Heart right ventricle (tissue), 16 donors: Measurements from ENCODE around the gene MFSD6. TPM values are rescaled to one million over a fixed set of nuclear protein-coding genes. Genes with fewer than 3 reads are reported as not detected.

Source experiments
- ATAC-seq, 8 donors: fragments of 200-7000 bp; cut with Tn5 transposase; one replicate each; pipeline ENCODE4 v1.9.1; 2020; ENCODE audit warnings: mild to moderate bottlenecking in 8 of 8, moderate library complexity in 8 of 8, moderate number of reproducible peaks in 1 of 8
- DNase-seq, 2 donors: peaks; one replicate each; pipeline ENCODE4 v3.0.0-alpha.2; 2020
- H3K27ac ChIP-seq, 10 donors: fragments of 200-600 bp; sonication (generic) in 2 of 10; one replicate each; pipeline versions ENCODE4 v1.5.0 to v1.8.0; 2020 to 2022; ENCODE audit warnings: mild to moderate bottlenecking in 3 of 10
- H3K27me3 ChIP-seq, 7 donors: fragments of 200-600 bp; one replicate each; pipeline ENCODE4 v1.8.0; 2021 to 2022; ENCODE audit warnings: mild to moderate bottlenecking in 2 of 7
- H3K36me3 ChIP-seq, 9 donors: fragments of 200-600 bp; sonication (generic) in 1 of 9; one replicate each; pipeline versions ENCODE4 v1.5.0 to v1.8.0; 2020 to 2022; ENCODE audit warnings: mild to moderate bottlenecking in 2 of 9
- H3K4me1 ChIP-seq, 9 donors: fragments of 200-600 bp; sonication (generic) in 1 of 9; one replicate each; pipeline versions ENCODE4 v1.5.0 to v1.8.0; 2020 to 2022; ENCODE audit warnings: mild to moderate bottlenecking in 4 of 9
- H3K4me3 ChIP-seq, 10 donors: fragments of 200-600 bp; sonication (generic) in 2 of 10; one replicate each; pipeline versions ENCODE4 v1.5.0 to v1.8.0; 2020 to 2022; ENCODE audit warnings: mild to moderate bottlenecking in 7 of 10, moderate library complexity in 2 of 10
- H3K9me3 ChIP-seq, 11 donors: fragments of 200-600 bp in 10 of 11; sonication (generic) in 2 of 11; one replicate each; pipeline versions ENCODE4 v1.5.0 to v1.8.0; 2013 to 2022; ENCODE audit warnings: mild to moderate bottlenecking in 2 of 11, control low read depth in 1 of 11, moderate library complexity in 1 of 11
- CTCF ChIP-seq, 9 donors: fragments of 200-600 bp; sonication (generic) in 2 of 9; IDR thresholded peaks; one replicate each; pipeline versions ENCODE4 v1.5.0 to v1.8.0; 2021 to 2022; ENCODE audit warnings: antibody characterized with exemption in 9 of 9, mild to moderate bottlenecking in 5 of 9, moderate library complexity in 1 of 9
- WGBS, 2 donors: extraction: QIAGEN DNeasy Blood & Tissue Kit; methylation state at CpG; one replicate each; pipeline ENCODE4 v1.1.7; 2013; ENCODE audit warnings: inconsistent platforms in 1 of 2; 5-methylcytosine and 5-hydroxymethylcytosine counted together
- intact Hi-C, 10 donors: fragments of 100-400 bp; cut with DNase I; formaldehyde crosslinking; loops; one replicate each; pipeline versions ENCODE4 v1.11.1 to v1.14.2; 2022
- polyA plus RNA-seq, 2 donors: library from polyadenylated mRNA; stranded (reverse); fragments of 200-250 nt; gene quantifications; one replicate each; pipeline ENCODE4 v1.2.3, GENCODE V29; 2013
- total RNA-seq, 10 donors: library from RNA; stranded (reverse); fragmentation: NEBNext Ultra II Directional in 3 of 10; extraction: Animal tissue kit (Norgen Biotek cat#: 25700) in 3 of 10; gene quantifications; one replicate each; pipeline versions ENCODE4 v1.2.1 to v1.2.4, GENCODE V29; 2021 to 2023
- donor health status: Arrhythmogenic right ventricular cardiomyopathy.
- donor health status: ischemic (EF 13 %, LVEDD 7.1; RV severe dilation, severe dysfunction).
- donor health status: healthy with polysubstance abuse.
- donor health status: DM: no; HTN: yes; CAD: no.
- donor health status: DM: no; HTN: no; CAD: no.
- donor health status: ischemic (EF 25% LVEDD 6.9; RV normal size, moderate dysfunction).
- donor health status: ischemic (EF 25% LVEDD 5.7; RV mildly dilated, moderate dysfunction).
- donor health status: healthy.
- donor health status: DM: yes; HTN: yes; CAD: no.
- donor health status: Ischemic cardiomyopathy.
- donor health status: ischemic (EF 35%, LVEDD 5.7; RV mildly dilated, moderate dysfunction).
- donor health status: nonischemic (EF 11% LVEDD 7.7; RV severe dilation, severe dysfunction).
- donor health status: DM: yes; HTN: yes; CAD: no.
- donor health status: PGD.
- donor health status: ischemic (EF 29% LVEDD 5.4; RV normal size, mild dysfunction).
- donor health status: nonischemic (EF 23%, LVEDD 6.1; RV moderate dilation, normal function).

The MFSD6 gene
- total and polyA plus RNA-seq, 12 donors = 9.7 to 26.7 (median 15.9) TPM

- intact Hi-C loops = no loop called here
- ATAC-seq (no peak), DNase-seq (no peak)
- TF ChIP-seq CTCF (IDR thresholded peaks at IDR 0.05) = no peak
- Histone ChIP-seq H3K4me3 (no peak overlapping the region), H3K27me3 (no peaks in the 10 kb centered on the region), H3K4me1 (peaks cover 0 to 16% (median 4%) of the 10 kb centered on the region in 9 donors), H3K9me3 (no peaks in the 10 kb centered on the region), H3K27ac (no peak overlapping the region), H3K36me3 (peaks cover 0 to 11% (median 0%) of the 10 kb centered on the region in 9 donors)
- WGBS, 2 donors = 100% methylated on average over 2 of the region's 2 CpGs
Measured at GRCh38 chr2:190454795-190455194, 46.6 kb downstream of the MFSD6 start.

DNA sequence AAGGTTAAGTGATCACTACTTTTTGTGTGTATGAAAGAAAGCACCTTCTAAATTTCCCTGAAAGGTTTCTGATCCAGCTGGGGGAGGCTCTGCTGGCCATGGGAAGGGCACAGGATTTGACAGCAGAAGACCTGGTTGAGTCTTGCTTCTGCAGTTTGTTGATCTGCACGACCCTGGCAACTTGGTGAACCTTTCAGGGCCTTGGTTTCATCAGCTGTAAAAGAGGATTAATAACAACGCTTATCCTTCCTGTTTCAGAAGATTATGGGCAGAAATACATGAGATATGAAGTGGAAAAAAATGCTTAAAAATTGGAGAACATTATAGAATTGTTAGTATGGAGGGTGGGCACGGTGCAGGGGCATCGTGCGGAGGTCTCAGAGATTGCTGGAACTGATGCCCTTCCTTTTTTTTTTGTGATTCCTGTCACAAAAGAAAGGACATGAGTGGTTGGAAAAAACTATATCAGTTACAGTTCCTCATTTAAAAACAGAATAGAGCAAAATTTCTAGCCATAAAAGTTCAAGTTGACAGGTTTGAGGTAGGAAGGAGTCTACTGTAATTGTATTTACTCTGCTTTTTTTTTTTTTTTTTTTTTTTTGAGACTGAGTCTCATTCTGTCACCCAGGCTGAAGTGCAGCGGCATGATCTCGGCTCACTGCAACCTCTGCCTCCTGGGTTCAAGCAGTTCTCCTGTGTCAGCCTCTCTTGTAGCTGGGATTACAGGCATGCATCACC lies 47.4 kb downstream of the MFSD6 start:
- H3K4me1 ChIP-seq = peaks cover 0 to 24% (median 11%) of the 10 kb centered on the region in 9 donors
- H3K4me3 ChIP-seq = no peak overlapping the region
- no peak overlapping the region for H3K27ac ChIP-seq
- no peaks in the 10 kb centered on the region for H3K27me3 ChIP-seq
- no peak for TF ChIP-seq CTCF (IDR thresholded peaks at IDR 0.05)
- peaks cover 0 to 11% (median 0%) of the 10 kb centered on the region in 9 donors for H3K36me3 ChIP-seq
- H3K9me3 ChIP-seq = no peaks in the 10 kb centered on the region
- DNase-seq (no peak), ATAC-seq (no peak)
- intact Hi-C loops = no loop called here
- 90 to 93% methylated on average over 7 of the region's 7 CpGs for WGBS, 2 donors

GRCh38 chr2:190456833-190457232 lies 48.7 kb downstream of the MFSD6 start:
- TF ChIP-seq CTCF (IDR thresholded peaks at IDR 0.05) = no peak
- DNase-seq (no peak), ATAC-seq (no peak)
- H3K4me3 ChIP-seq = no peak overlapping the region
- H3K36me3 ChIP-seq = peaks cover 0 to 11% (median 0%) of the 10 kb centered on the region in 9 donors
- no peaks in the 10 kb centered on the region for H3K9me3 ChIP-seq
- H3K27ac ChIP-seq = no peak overlapping the region
- peaks cover 0 to 20% (median 15%) of the 10 kb centered on the region in 9 donors for H3K4me1 ChIP-seq
- 84 to 87% methylated on average over 7 of the region's 7 CpGs for WGBS, 2 donors
- intact Hi-C loops = no loop called here
- H3K27me3 ChIP-seq = no peaks in the 10 kb centered on the region

GRCh38 chr2:190457256-190457655 lies 49.1 kb downstream of the MFSD6 start:
- DNase-seq = no peak
- H3K27me3 ChIP-seq = no peaks in the 10 kb centered on the region
- H3K36me3 ChIP-seq = peaks cover 0 to 11% (median 0%) of the 10 kb centered on the region in 9 donors
- H3K4me1 ChIP-seq = peaks cover 0 to 20% (median 15%) of the 10 kb centered on the region in 9 donors
- H3K4me3 ChIP-seq = no peak overlapping the region
- ATAC-seq = no peak
- H3K27ac ChIP-seq = no peak overlapping the region
- intact Hi-C loops = no loop called here
- WGBS, 2 donors = 95 to 97% methylated on average over 2 of the region's 2 CpGs
- TF ChIP-seq CTCF (IDR thresholded peaks at IDR 0.05) = no peak
- no peaks in the 10 kb centered on the region for H3K9me3 ChIP-seq
